ENCODE data around the gene EVI2B.

EVI2B gene

DNA sequence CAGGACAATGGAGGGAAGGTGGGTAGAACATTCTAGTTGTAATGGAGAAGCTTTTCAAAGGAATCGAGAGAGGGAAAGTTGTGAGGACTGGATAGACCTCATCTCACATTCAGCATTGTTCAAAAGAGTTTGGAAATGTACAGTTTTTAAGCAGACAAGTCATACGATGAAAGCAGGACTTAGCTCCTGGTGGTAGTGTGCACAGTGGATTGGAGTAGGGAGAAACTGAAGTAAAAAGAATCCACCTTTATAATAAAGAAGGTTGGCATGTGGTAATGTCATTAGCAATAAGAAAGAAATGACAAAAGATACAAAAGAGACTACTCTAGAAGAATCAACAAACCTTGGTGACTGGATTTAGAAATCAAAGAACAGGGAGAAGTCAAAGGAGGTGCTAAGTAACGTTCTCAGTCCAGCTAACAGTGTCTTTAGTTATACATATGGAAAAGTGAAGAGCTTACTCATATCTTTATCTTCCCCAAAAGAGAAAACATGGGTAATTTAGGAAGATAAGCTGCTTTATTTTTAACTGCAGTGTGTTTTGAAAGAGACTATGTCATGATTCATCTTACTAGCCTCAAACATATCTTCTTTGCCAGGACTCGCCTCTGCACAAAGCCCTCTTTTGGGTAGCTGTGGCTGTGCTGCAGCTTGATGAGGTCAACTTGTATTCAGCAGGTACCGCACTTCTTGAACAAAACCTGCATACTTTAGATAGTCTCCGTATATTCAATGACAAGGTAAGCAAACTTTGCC, 26.2 kb upstream of the EVI2B start:
- in situ Hi-C loops (cut with HindIII; ENCODE audit: low sequenced_read_pairs): no loop called here
- no peak overlapping the region for H3K4me3 ChIP-seq (ENCODE audit: low read depth, low read length)
- TF ChIP-seq, protein P1, sequence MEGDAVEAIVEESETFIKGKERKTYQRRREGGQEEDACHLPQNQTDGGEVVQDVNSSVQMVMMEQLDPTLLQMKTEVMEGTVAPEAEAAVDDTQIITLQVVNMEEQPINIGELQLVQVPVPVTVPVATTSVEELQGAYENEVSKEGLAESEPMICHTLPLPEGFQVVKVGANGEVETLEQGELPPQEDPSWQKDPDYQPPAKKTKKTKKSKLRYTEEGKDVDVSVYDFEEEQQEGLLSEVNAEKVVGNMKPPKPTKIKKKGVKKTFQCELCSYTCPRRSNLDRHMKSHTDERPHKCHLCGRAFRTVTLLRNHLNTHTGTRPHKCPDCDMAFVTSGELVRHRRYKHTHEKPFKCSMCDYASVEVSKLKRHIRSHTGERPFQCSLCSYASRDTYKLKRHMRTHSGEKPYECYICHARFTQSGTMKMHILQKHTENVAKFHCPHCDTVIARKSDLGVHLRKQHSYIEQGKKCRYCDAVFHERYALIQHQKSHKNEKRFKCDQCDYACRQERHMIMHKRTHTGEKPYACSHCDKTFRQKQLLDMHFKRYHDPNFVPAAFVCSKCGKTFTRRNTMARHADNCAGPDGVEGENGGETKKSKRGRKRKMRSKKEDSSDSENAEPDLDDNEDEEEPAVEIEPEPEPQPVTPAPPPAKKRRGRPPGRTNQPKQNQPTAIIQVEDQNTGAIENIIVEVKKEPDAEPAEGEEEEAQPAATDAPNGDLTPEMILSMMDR (IDR thresholded peaks at IDR 0.05; ENCODE audit: low read depth, low read length, missing control alignments): no peak
- peak; percentile 50 for DNase-seq (ENCODE audit: low read depth)

DNA sequence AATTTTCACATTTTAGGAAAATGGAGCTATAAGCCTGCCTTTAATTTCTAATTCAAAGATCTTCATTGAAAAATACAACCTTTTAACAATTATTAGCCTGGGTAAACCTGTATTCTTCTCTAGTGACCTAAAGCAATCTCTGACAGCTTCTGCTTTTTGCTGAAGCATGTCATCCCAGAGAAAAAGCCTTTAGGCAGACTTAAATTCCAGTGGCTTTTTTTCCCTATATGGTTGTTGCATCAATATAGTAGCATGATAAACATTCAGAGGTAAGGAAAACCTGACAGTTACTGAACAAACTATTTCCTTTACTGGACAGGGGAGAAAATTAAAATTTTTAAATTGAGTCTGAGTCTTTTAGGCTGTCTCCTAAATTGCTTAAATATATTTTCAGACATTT, 15.4 kb upstream of the EVI2B start:
- TF ChIP-seq, protein P1 (IDR thresholded peaks at IDR 0.05; ENCODE audit: low read depth, low read length, missing control alignments): no peak
- in situ Hi-C loops (cut with HindIII; ENCODE audit: low sequenced_read_pairs): no loop called here
- H3K4me3 ChIP-seq (ENCODE audit: low read depth, low read length): no peak overlapping the region
- DNase-seq (ENCODE audit: low read depth): no peak

DNA sequence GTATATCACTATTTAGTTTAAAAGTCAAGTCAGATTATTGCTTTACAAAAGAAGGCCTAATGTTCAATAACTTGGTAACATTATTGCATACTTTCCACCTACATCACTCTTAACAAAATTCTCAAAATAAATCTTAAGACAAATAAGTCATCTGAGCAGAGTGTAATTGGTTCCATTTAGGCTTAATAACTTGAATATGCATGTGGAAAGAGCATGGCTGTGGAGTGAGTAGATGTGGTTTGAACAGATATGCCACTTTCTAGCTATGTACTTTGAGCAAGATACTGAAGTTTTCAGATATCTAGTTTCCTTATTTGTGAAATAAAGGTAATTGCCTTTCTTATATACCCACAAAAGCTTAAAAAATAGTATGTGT, 14.3 kb upstream of the EVI2B start:
- TF ChIP-seq, protein P1 (IDR thresholded peaks at IDR 0.05; ENCODE audit: low read depth, low read length, missing control alignments): no peak
- in situ Hi-C loops (cut with HindIII; ENCODE audit: low sequenced_read_pairs): no loop called here
- peak; percentile 43 for DNase-seq (ENCODE audit: low read depth)
- no peak overlapping the region for H3K4me3 ChIP-seq (ENCODE audit: low read depth, low read length)

DNA sequence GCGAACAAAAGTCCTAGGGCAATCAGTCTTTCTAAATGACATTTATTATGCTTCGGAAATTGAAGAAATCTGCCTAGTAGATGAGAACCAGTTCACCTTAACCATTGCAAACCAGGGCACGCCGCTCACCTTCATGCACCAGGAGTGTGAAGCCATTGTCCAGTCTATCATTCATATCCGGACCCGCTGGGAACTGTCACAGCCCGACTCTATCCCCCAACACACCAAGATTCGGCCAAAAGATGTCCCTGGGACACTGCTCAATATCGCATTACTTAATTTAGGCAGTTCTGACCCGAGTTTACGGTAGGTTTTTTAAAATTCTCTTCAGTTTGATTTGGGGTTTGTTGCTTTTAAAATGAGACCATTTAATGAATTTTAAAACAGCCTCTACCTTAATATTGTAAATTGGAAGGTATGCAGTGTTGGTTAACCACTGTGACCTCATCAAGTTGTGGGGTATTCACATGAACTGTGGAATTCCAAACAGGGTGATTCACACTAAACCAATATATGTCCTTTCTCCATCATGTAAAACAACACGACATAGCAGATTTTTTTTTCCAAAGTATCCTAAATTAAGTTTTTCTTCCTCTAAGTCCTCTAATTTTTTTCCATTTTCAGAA, 13.8 kb upstream of the EVI2B start:
- no peak overlapping the region for H3K4me3 ChIP-seq (ENCODE audit: low read depth, low read length)
- TF ChIP-seq, protein P1 (IDR thresholded peaks at IDR 0.05; ENCODE audit: low read depth, low read length, missing control alignments): no peak
- peak; percentile 94 for DNase-seq (ENCODE audit: low read depth)
- in situ Hi-C loops (cut with HindIII; ENCODE audit: low sequenced_read_pairs): no loop called here

DNA sequence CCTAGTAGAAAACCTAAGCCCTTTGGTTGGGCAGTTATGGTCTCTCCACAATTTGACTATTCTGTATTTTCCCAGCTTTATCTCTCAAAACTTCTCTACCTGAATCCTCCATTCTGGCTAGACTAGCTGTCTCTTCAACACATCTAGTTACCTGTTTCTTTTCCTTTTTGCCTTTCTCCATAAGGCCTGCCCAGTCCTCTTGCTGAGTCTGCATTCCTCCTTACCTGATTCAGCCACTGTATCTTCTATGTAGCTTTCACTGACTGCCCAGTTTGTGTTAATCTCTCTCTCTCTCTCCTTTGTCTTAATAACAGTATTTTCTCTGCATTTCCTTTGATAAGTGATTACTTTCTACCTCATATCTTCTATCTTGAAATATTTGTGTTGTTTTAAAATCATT, 9.7 kb upstream of the EVI2B start:
- TF ChIP-seq, protein P1 (IDR thresholded peaks at IDR 0.05; ENCODE audit: low read depth, low read length, missing control alignments): no peak
- in situ Hi-C loops (cut with HindIII; ENCODE audit: low sequenced_read_pairs): no loop called here
- DNase-seq (ENCODE audit: low read depth): no peak
- H3K4me3 ChIP-seq (ENCODE audit: low read depth, low read length): no peak overlapping the region

DNA sequence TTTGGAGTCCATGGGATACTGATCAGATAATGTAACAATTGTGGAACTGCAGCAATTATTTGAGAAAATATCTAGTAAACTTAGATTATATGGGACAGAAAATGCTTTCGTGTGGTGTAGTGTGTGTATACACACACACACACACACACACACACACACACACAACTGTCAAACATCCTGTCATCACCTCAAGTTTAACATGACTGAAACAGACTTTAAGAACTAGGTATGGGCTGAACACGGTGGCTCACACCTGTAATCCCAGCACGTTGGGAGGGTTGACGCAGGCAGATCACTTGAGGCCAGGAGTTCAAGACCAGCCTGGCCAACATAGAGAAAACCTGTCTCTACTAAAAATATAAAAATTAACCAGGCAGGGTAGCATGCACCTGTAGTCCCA, 8.1 kb upstream of the EVI2B start:
- in situ Hi-C loops (cut with HindIII; ENCODE audit: low sequenced_read_pairs): no loop called here
- no peak for DNase-seq (ENCODE audit: low read depth)
- no peak overlapping the region for H3K4me3 ChIP-seq (ENCODE audit: low read depth, low read length)
- TF ChIP-seq, protein P1 (IDR thresholded peaks at IDR 0.05; ENCODE audit: low read depth, low read length, missing control alignments): no peak
